ENCODE data around the gene STPG3.

STPG3 gene

GRCh38 chr9:137295849-137296669 lies 45.0 kb downstream of the STPG3 start:
- no peak overlapping the region for H3K27ac ChIP-seq (ENCODE audit: low read length, poor library complexity, severe bottlenecking)
- H3K79me1 ChIP-seq (replicated peaks; ENCODE audit: low read length, poor library complexity, severe bottlenecking): no peaks in the 10 kb centered on the region
- H2BK15ac ChIP-seq (ENCODE audit: low read depth, poor library complexity, severe bottlenecking): peak overlapping the region; percentile 95
- H2BK120ac ChIP-seq (ENCODE audit: low read depth, low read length): peak overlapping the region; percentile 82
- H3K9me3 ChIP-seq (ENCODE audit: control insufficient read depth, low read length): peaks cover 4% of the 10 kb centered on the region
- 14% methylated on average over 32 of the region's 78 CpGs for WGBS
- H3K4me1 ChIP-seq (ENCODE audit: control insufficient read depth, insufficient read depth, low read depth, low read length): peaks cover 26% of the 10 kb centered on the region
- H3K4me3 ChIP-seq (ENCODE audit: insufficient read depth in 1 of 2, low read depth in 1 of 2, low read length in 2 of 2): peak overlapping the region in 1 of 2 experiments; percentile 48
- H3K23ac ChIP-seq (ENCODE audit: low read length in 2 of 2): peak overlapping the region in 1 of 2 experiments; percentile 43
- H2BK12ac ChIP-seq (ENCODE audit: low read length in 2 of 2): peak overlapping the region in 1 of 2 experiments; percentile 3
- no peak overlapping the region for H3K9ac ChIP-seq (ENCODE audit: low read length)
- H4K91ac ChIP-seq (ENCODE audit: low read length): peak overlapping the region; percentile 21
- peak overlapping the region; percentile 29 for H2AFZ ChIP-seq (ENCODE audit: low read depth, low read length)
- H2BK5ac ChIP-seq (ENCODE audit: low read depth, low read length, poor library complexity, severe bottlenecking): no peak overlapping the region
- peak overlapping the region; percentile 71 for H3K4me2 ChIP-seq (ENCODE audit: low read length, poor library complexity, severe bottlenecking)
- peak overlapping the region in 1 of 2 experiments; percentile 66 for H3K4ac ChIP-seq (ENCODE audit: low read depth in 1 of 2, low read length in 2 of 2)
- H3K14ac ChIP-seq (ENCODE audit: low read length in 2 of 2): peak overlapping the region in 1 of 2 experiments; percentile 51
- no peak for DNase-seq
- H3K18ac ChIP-seq (ENCODE audit: low read depth in 1 of 2, low read length in 2 of 2): peak overlapping the region in 1 of 2 experiments; percentile 44
- H3K27me3 ChIP-seq (ENCODE audit: control insufficient read depth in 1 of 2, insufficient read depth in 1 of 2, low read length in 2 of 2): peaks cover 62 to 76% of the 10 kb centered on the region in 2 experiments
- peak overlapping the region; percentile 30 for H4K8ac ChIP-seq (ENCODE audit: low read length)
- peaks cover 0 to 4% of the 10 kb centered on the region in 2 experiments for H3K36me3 ChIP-seq (ENCODE audit: control insufficient read depth in 1 of 2, insufficient read depth in 2 of 2, low read depth in 1 of 2, low read length in 2 of 2)
- no peak overlapping the region for H2AK5ac ChIP-seq (ENCODE audit: low read length, severe bottlenecking)

- no peak overlapping the region for H2BK5ac ChIP-seq (ENCODE audit: low read depth, low read length, poor library complexity, severe bottlenecking)
- H3K18ac ChIP-seq (ENCODE audit: low read depth in 1 of 2, low read length in 2 of 2): peak overlapping the region in 1 of 2 experiments; percentile 22
- H3K9ac ChIP-seq (ENCODE audit: low read length): no peak overlapping the region
- H2BK15ac ChIP-seq (ENCODE audit: low read depth, poor library complexity, severe bottlenecking): peak overlapping the region; percentile 95
- H2BK12ac ChIP-seq (ENCODE audit: low read length in 2 of 2): peak overlapping the region in 1 of 2 experiments; percentile 3
- peak; percentile 87 for DNase-seq
- no peak overlapping the region for H3K27ac ChIP-seq (ENCODE audit: low read length, poor library complexity, severe bottlenecking)
- H2BK120ac ChIP-seq (ENCODE audit: low read depth, low read length): no peak overlapping the region
- H4K91ac ChIP-seq (ENCODE audit: low read length): peak overlapping the region; percentile 40
- WGBS: 52% methylated on average over 22 of the region's 24 CpGs
- no peak overlapping the region for H3K23ac ChIP-seq (ENCODE audit: low read length in 2 of 2)
- H3K36me3 ChIP-seq (ENCODE audit: control insufficient read depth in 1 of 2, insufficient read depth in 2 of 2, low read depth in 1 of 2, low read length in 2 of 2): peaks cover 0 to 4% of the 10 kb centered on the region in 2 experiments
- peak overlapping the region; percentile 29 for H2AFZ ChIP-seq (ENCODE audit: low read depth, low read length)
- no peak overlapping the region for H3K4me2 ChIP-seq (ENCODE audit: low read length, poor library complexity, severe bottlenecking)
- H3K4me3 ChIP-seq (ENCODE audit: insufficient read depth in 1 of 2, low read depth in 1 of 2, low read length in 2 of 2): no peak overlapping the region
- peak overlapping the region; percentile 30 for H4K8ac ChIP-seq (ENCODE audit: low read length)
- H3K4me1 ChIP-seq (ENCODE audit: control insufficient read depth, insufficient read depth, low read depth, low read length): peaks cover 34% of the 10 kb centered on the region
- H3K14ac ChIP-seq (ENCODE audit: low read length in 2 of 2): no peak overlapping the region
- peaks cover 4% of the 10 kb centered on the region for H3K9me3 ChIP-seq (ENCODE audit: control insufficient read depth, low read length)
- peaks cover 62 to 81% of the 10 kb centered on the region in 2 experiments for H3K27me3 ChIP-seq (ENCODE audit: control insufficient read depth in 1 of 2, insufficient read depth in 1 of 2, low read length in 2 of 2)
- H3K79me1 ChIP-seq (replicated peaks; ENCODE audit: low read length, poor library complexity, severe bottlenecking): no peaks in the 10 kb centered on the region
- no peak overlapping the region for H2AK5ac ChIP-seq (ENCODE audit: low read length, severe bottlenecking)
- peak overlapping the region in 1 of 2 experiments; percentile 66 for H3K4ac ChIP-seq (ENCODE audit: low read depth in 1 of 2, low read length in 2 of 2)
These were observed 45.9 kb downstream of the STPG3 start for GRCh38 chr9:137296670-137297664.

DNA sequence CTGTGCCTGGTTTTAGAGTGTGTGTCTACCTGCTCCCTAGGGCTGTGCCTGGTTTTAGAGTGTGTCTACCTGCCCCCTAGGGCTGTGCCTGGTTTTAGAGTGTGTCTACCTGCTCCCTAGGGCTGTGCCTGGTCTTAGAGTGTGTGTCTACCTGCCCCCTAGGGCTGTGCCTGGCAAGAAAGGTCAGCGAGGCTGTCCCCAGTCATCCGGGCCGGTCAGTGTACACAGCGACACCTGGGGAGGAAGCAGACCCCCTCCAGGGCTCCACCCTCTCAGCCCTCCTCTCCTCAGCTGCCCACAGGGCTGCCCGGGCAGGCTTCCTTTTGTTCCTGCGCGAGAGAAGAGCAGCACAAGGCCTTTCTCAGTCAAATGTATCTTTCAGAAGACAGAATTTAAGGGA lies 46.9 kb downstream of the STPG3 start:
- Histone ChIP-seq H3K9ac (ENCODE audit: low read length) (no peak overlapping the region), H3K27ac (ENCODE audit: low read length, poor library complexity, severe bottlenecking) (no peak overlapping the region), H3K4me2 (ENCODE audit: low read length, poor library complexity, severe bottlenecking) (no peak overlapping the region), H3K36me3 (ENCODE audit: control insufficient read depth in 1 of 2, insufficient read depth in 2 of 2, low read depth in 1 of 2, low read length in 2 of 2) (peaks cover 0 to 3% of the 10 kb centered on the region in 2 experiments), H3K4me3 (ENCODE audit: insufficient read depth in 1 of 2, low read depth in 1 of 2, low read length in 2 of 2) (no peak overlapping the region), H3K18ac (ENCODE audit: low read depth in 1 of 2, low read length in 2 of 2) (no peak overlapping the region), H3K4ac (ENCODE audit: low read depth in 1 of 2, low read length in 2 of 2) (no peak overlapping the region), H3K4me1 (ENCODE audit: control insufficient read depth, insufficient read depth, low read depth, low read length) (peaks cover 41% of the 10 kb centered on the region), H4K91ac (ENCODE audit: low read length) (no peak overlapping the region), H4K8ac (ENCODE audit: low read length) (no peak overlapping the region), H3K9me3 (ENCODE audit: control insufficient read depth, low read length) (peaks cover 4% of the 10 kb centered on the region), H3K79me1 (replicated peaks; ENCODE audit: low read length, poor library complexity, severe bottlenecking) (no peaks in the 10 kb centered on the region), H2AK5ac (ENCODE audit: low read length, severe bottlenecking) (no peak overlapping the region), H2BK5ac (ENCODE audit: low read depth, low read length, poor library complexity, severe bottlenecking) (no peak overlapping the region), H2BK120ac (ENCODE audit: low read depth, low read length) (no peak overlapping the region), H2BK12ac (ENCODE audit: low read length in 2 of 2) (peak overlapping the region in 1 of 2 experiments; percentile 16), H3K14ac (ENCODE audit: low read length in 2 of 2) (no peak overlapping the region), H2AFZ (ENCODE audit: low read depth, low read length) (no peak overlapping the region), H3K23ac (ENCODE audit: low read length in 2 of 2) (no peak overlapping the region), H3K27me3 (ENCODE audit: control insufficient read depth in 1 of 2, insufficient read depth in 1 of 2, low read length in 2 of 2) (peaks cover 60 to 84% of the 10 kb centered on the region in 2 experiments), H2BK15ac (ENCODE audit: low read depth, poor library complexity, severe bottlenecking) (no peak overlapping the region)
- 75% methylated on average over 7 of the region's 7 CpGs for WGBS
- no peak for DNase-seq

All from mesenchymal stem cell (in vitro differentiated cells and primary cell).